Measurements from ENCODE around the gene CLIP4.
A peak's percentile ranks its signal among the peaks of the same experiment; 100 is the strongest.
"Not testable (repeated sequence)": the region's sequence is repeated elsewhere in the genome, so short reads cannot be mapped to it uniquely, and the experiment has no call there.

CLIP4 gene

GRCh38 chr2:29100564-29100963 is 14.7 kb upstream of the CLIP4 start:
- DNase-seq (ENCODE audit: extremely low read depth in 1 of 2, low read depth in 1 of 2) = no peak

- DNase-seq (ENCODE audit: extremely low read depth in 1 of 2, low read depth in 1 of 2) = no peak
These were observed 10.5 kb upstream of the CLIP4 start for GRCh38 chr2:29104688-29105087.

- no peak for DNase-seq (ENCODE audit: extremely low read depth in 1 of 2, low read depth in 1 of 2)
These were observed 9.8 kb upstream of the CLIP4 start for GRCh38 chr2:29105375-29105774.

GRCh38 chr2:29106256-29106655 is 9.0 kb upstream of the CLIP4 start:
- no peak for DNase-seq (ENCODE audit: extremely low read depth in 1 of 2, low read depth in 1 of 2)

- DNase-seq (ENCODE audit: extremely low read depth in 1 of 2, low read depth in 1 of 2) = no peak
These were observed 8.2 kb upstream of the CLIP4 start for GRCh38 chr2:29106980-29107388.

- DNase-seq (ENCODE audit: extremely low read depth in 1 of 2, low read depth in 1 of 2) = not testable (repeated sequence)
These were observed 7.7 kb upstream of the CLIP4 start for GRCh38 chr2:29107547-29107946.

GRCh38 chr2:29108225-29108624 is 7.0 kb upstream of the CLIP4 start:
- no peak for DNase-seq (ENCODE audit: extremely low read depth in 1 of 2, low read depth in 1 of 2)

- no peak for DNase-seq (ENCODE audit: extremely low read depth in 1 of 2, low read depth in 1 of 2)
These were observed 6.0 kb upstream of the CLIP4 start for GRCh38 chr2:29109246-29109645.

GRCh38 chr2:29110916-29111535 is 4.2 kb upstream of the CLIP4 start:
- DNase-seq (ENCODE audit: extremely low read depth in 1 of 2, low read depth in 1 of 2) = no peak

- DNase-seq (ENCODE audit: extremely low read depth in 1 of 2, low read depth in 1 of 2) = no peak
These were observed 2.8 kb upstream of the CLIP4 start for GRCh38 chr2:29112379-29112778.

- DNase-seq (ENCODE audit: extremely low read depth in 1 of 2, low read depth in 1 of 2) = no peak
These were observed 2.1 kb upstream of the CLIP4 start for GRCh38 chr2:29113027-29113686.

GRCh38 chr2:29113891-29114321 is 1.3 kb upstream of the CLIP4 start:
- no peak for DNase-seq (ENCODE audit: extremely low read depth in 1 of 2, low read depth in 1 of 2)

GRCh38 chr2:29114586-29114945 is 649 bp upstream of the CLIP4 start:
- DNase-seq (ENCODE audit: extremely low read depth in 1 of 2, low read depth in 1 of 2) = no peak

- DNase-seq (ENCODE audit: extremely low read depth in 1 of 2, low read depth in 1 of 2) = peak; percentile 27 to 40
These were observed 874 bp downstream of the CLIP4 start for GRCh38 chr2:29115797-29116781.

GRCh38 chr2:29117636-29118303 is 2.6 kb downstream of the CLIP4 start:
- DNase-seq (ENCODE audit: extremely low read depth in 1 of 2, low read depth in 1 of 2) = no peak

GRCh38 chr2:29119211-29119610 is 4.0 kb downstream of the CLIP4 start:
- no peak for DNase-seq (ENCODE audit: extremely low read depth in 1 of 2, low read depth in 1 of 2)

- DNase-seq (ENCODE audit: extremely low read depth in 1 of 2, low read depth in 1 of 2) = no peak
These were observed 5.6 kb downstream of the CLIP4 start for GRCh38 chr2:29120846-29121245.

- no peak for DNase-seq (ENCODE audit: extremely low read depth in 1 of 2, low read depth in 1 of 2)
These were observed 8.6 kb downstream of the CLIP4 start for GRCh38 chr2:29123617-29124349.

- no peak for DNase-seq (ENCODE audit: extremely low read depth in 1 of 2, low read depth in 1 of 2)
These were observed 9.3 kb downstream of the CLIP4 start for GRCh38 chr2:29124504-29124903.

- DNase-seq (ENCODE audit: extremely low read depth in 1 of 2, low read depth in 1 of 2) = no peak
These were observed 14.5 kb downstream of the CLIP4 start for GRCh38 chr2:29129586-29130281.

All from activated CD8-positive, alpha-beta memory T cell treated with anti-CD3 and anti-CD28 coated beads for 1 hour (primary cell).